Liver (tissue), 9 donors: ENCODE results near the gene CDH23. TPM values are rescaled to one million over a fixed set of nuclear protein-coding genes. Genes with fewer than 3 reads are reported as not detected.

Source experiments
- DNase-seq: peaks from one replicate; pipeline ENCODE4 v3.0.0-alpha.2; 2017; ENCODE audit warnings: low spot score
- H3K27ac ChIP-seq, 2 donors: one replicate each; pipeline ENCODE4 v1.7.0; 2013; ENCODE audit warnings: inconsistent platforms in 2 of 2, low read length in 2 of 2, control low read depth in 1 of 2, low read depth in 1 of 2, mild to moderate bottlenecking in 1 of 2
- H3K27me3 ChIP-seq, 4 donors: one replicate each; pipeline versions ENCODE4 v1.6.1 to v1.7.0; 2013; ENCODE audit warnings: low read length in 3 of 4, inconsistent platforms in 1 of 4, mild to moderate bottlenecking in 1 of 4, moderate library complexity in 1 of 4; ENCODE audit not compliant: control insufficient read depth in 4 of 4, insufficient read depth in 4 of 4
- H3K36me3 ChIP-seq, 4 donors: one replicate each; pipeline versions ENCODE4 v1.6.1 to v1.7.0; 2013; ENCODE audit warnings: low read length in 3 of 4, mild to moderate bottlenecking in 3 of 4, low read depth in 1 of 4, moderate library complexity in 1 of 4; ENCODE audit not compliant: control insufficient read depth in 4 of 4, insufficient read depth in 3 of 4
- H3K4me1 ChIP-seq, 4 donors: one replicate each; pipeline versions ENCODE4 v1.6.1 to v1.7.0; 2013; ENCODE audit warnings: low read length in 3 of 4, mild to moderate bottlenecking in 3 of 4, moderate library complexity in 1 of 4; ENCODE audit not compliant: control insufficient read depth in 4 of 4, insufficient read depth in 4 of 4
- H3K4me3 ChIP-seq, 3 donors: one replicate each; pipeline versions ENCODE4 v1.6.1 to v1.7.0; 2013; ENCODE audit warnings: low read length in 3 of 3, control low read depth in 1 of 3, low read depth in 1 of 3, mild to moderate bottlenecking in 1 of 3
- H3K9ac ChIP-seq, 2 donors: one replicate each; pipeline ENCODE4 v1.7.0; 2013; ENCODE audit warnings: low read length in 2 of 2, mild to moderate bottlenecking in 2 of 2, moderate library complexity in 2 of 2, control low read depth in 1 of 2, low read depth in 1 of 2
- H3K9me3 ChIP-seq, 4 donors: one replicate each; pipeline versions ENCODE4 v1.6.1 to v1.7.0; 2013; ENCODE audit warnings: low read length in 3 of 4; ENCODE audit not compliant: control insufficient read depth in 4 of 4
- ATF3 ChIP-seq: IDR thresholded peaks from 2 replicates; pipeline ENCODE4 v1.6.1; 2016; ENCODE audit warnings: antibody characterized with exemption
- CTCF ChIP-seq: fragments of 150-350 bp; IDR thresholded peaks from 2 replicates; pipeline ENCODE4 v1.5.1; 2017; ENCODE audit warnings: improper control_type of control experiment, low read depth, low read length; ENCODE audit not compliant: missing input control
- EGR1 ChIP-seq, 2 donors: IDR thresholded peaks; 2 replicates each; pipeline ENCODE4 v1.6.1; 2016 to 2018; ENCODE audit warnings: antibody characterized with exemption in 2 of 2, low read depth in 2 of 2
- FOXA1 ChIP-seq: IDR thresholded peaks from 2 replicates; pipeline ENCODE4 v1.6.1; 2016; ENCODE audit warnings: antibody characterized with exemption
- FOXA2 ChIP-seq: IDR thresholded peaks from 2 replicates; pipeline ENCODE4 v1.6.1; 2016; ENCODE audit warnings: antibody characterized with exemption
- GABPA ChIP-seq, 2 donors: IDR thresholded peaks in 1 of 2; conservative IDR thresholded peaks in 1 of 2; 2 replicates each; pipeline ENCODE4 v1.6.1; 2016; ENCODE audit warnings: antibody characterized with exemption in 2 of 2, mild to moderate bottlenecking in 1 of 2, moderate library complexity in 1 of 2
- HNF4A ChIP-seq, 2 donors: conservative IDR thresholded peaks; 2 replicates each; pipeline ENCODE4 v1.6.1; 2016; ENCODE audit warnings: antibody characterized with exemption in 2 of 2, mild to moderate bottlenecking in 2 of 2
- HNF4G ChIP-seq: IDR thresholded peaks from 2 replicates; pipeline ENCODE4 v1.6.1; 2016; ENCODE audit warnings: antibody characterized with exemption
- JUND ChIP-seq, 2 donors: IDR thresholded peaks; 2 replicates each; pipeline ENCODE4 v1.6.1; 2016; ENCODE audit warnings: antibody characterized with exemption in 2 of 2
- MAX ChIP-seq: IDR thresholded peaks from 2 replicates; pipeline ENCODE4 v1.6.1; 2016; ENCODE audit warnings: antibody characterized with exemption
- NR2F2 ChIP-seq: IDR thresholded peaks from 2 replicates; pipeline ENCODE4 v1.6.1; 2016; ENCODE audit warnings: antibody characterized with exemption
- RAD21 ChIP-seq, 2 donors: IDR thresholded peaks; 2 replicates each; pipeline ENCODE4 v1.6.1; 2016; ENCODE audit warnings: antibody characterized with exemption in 2 of 2, mild to moderate bottlenecking in 2 of 2
- REST ChIP-seq: IDR thresholded peaks from 2 replicates; pipeline ENCODE4 v1.6.1; 2016; ENCODE audit warnings: antibody characterized with exemption, mild to moderate bottlenecking
- RXRA ChIP-seq, 2 donors: IDR thresholded peaks; 2 replicates each; pipeline ENCODE4 v1.6.1; 2017 to 2018; ENCODE audit warnings: antibody characterized with exemption in 2 of 2, mild to moderate bottlenecking in 1 of 2
- SP1 ChIP-seq: IDR thresholded peaks from 2 replicates; pipeline ENCODE4 v1.6.1; 2018; ENCODE audit warnings: antibody characterized with exemption, mild to moderate bottlenecking
- TAF1 ChIP-seq: conservative IDR thresholded peaks from 2 replicates; pipeline ENCODE4 v1.6.1; 2016; ENCODE audit warnings: antibody characterized with exemption, mild to moderate bottlenecking
- YY1 ChIP-seq: IDR thresholded peaks from 2 replicates; pipeline ENCODE4 v1.6.1; 2016; ENCODE audit warnings: antibody characterized with exemption, mild to moderate bottlenecking
- ZBTB33 ChIP-seq: IDR thresholded peaks from 2 replicates; pipeline ENCODE4 v1.6.1; 2016; ENCODE audit warnings: antibody characterized with exemption
- WGBS: extraction: QIAGEN DNeasy Blood & Tissue Kit; methylation state at CpG from one replicate; pipeline ENCODE4 v1.1.7; 2013; 5-methylcytosine and 5-hydroxymethylcytosine counted together
- polyA plus RNA-seq, 2 donors: library from polyadenylated mRNA; stranded (reverse) in 1 of 2; unstranded in 1 of 2; fragments of 200-250 nt in 1 of 2; fragments of >200 nt in 1 of 2; fragmentation: Nextera tagmentation in 1 of 2; extraction: Ambion mirVana in 1 of 2; gene quantifications; one replicate each; pipeline versions ENCODE4 v1.2.1 to v1.2.3, GENCODE V29; 2013 to 2015
- total RNA-seq, 2 donors: library from RNA; depleted of rRNA; stranded (reverse); fragments of >200 nt; gene quantifications; one replicate each; pipeline ENCODE4 v1.2.3, GENCODE V29; 2014
- donor health status: healthy.
- donor health status: healthy.
- donor health status: healthy.
- donor health status: healthy.
- donor health status: healthy.

Gene CDH23
- total and polyA plus RNA-seq, 4 donors: 1.5 to 4.7 (median 3.4) TPM

GRCh38 chr10:71805776-71806703 is 409.3 kb downstream of the CDH23 start:
- DNase-seq: peak; percentile 74

More at GRCh38 chr10:71805776-71806703, 409.3 kb downstream of the CDH23 start:
- no peak for TF ChIP-seq ATF3
- TF ChIP-seq HNF4G: no peak
- TF ChIP-seq JUND (IDR thresholded peaks at IDR 0.05): no peak
- TF ChIP-seq GABPA (IDR thresholded peaks at IDR 0.05 in 1 of 2, conservative IDR thresholded peaks at IDR 0.05 in 1 of 2): no peak
- no peak for TF ChIP-seq HNF4A (conservative IDR thresholded peaks at IDR 0.05)
- no peak for TF ChIP-seq RAD21 (IDR thresholded peaks at IDR 0.05)
- TF ChIP-seq SP1: no peak
- TF ChIP-seq RXRA (IDR thresholded peaks at IDR 0.05): no peak
- TF ChIP-seq REST: no peak
- TF ChIP-seq CTCF: no peak
- TF ChIP-seq NR2F2: no peak
- TF ChIP-seq MAX: no peak
- TF ChIP-seq YY1: no peak
- no peak for TF ChIP-seq TAF1
- no peak for TF ChIP-seq EGR1 (IDR thresholded peaks at IDR 0.05; ENCODE audit: low read depth in 2 of 2)
- no peak for TF ChIP-seq FOXA2
- no peak for TF ChIP-seq FOXA1
- TF ChIP-seq ZBTB33: no peak
- peaks cover 0 to 2% (median 0%) of the 10 kb centered on the region in 4 donors for H3K36me3 ChIP-seq
- no peak overlapping the region for H3K9ac ChIP-seq
- 51% methylated on average over 41 of the region's 41 CpGs for WGBS
- H3K4me1 ChIP-seq: no peaks in the 10 kb centered on the region
- H3K4me3 ChIP-seq: no peak overlapping the region
- no peak overlapping the region for H3K27ac ChIP-seq
- H3K9me3 ChIP-seq: no peaks in the 10 kb centered on the region
- no peaks in the 10 kb centered on the region for H3K27me3 ChIP-seq
